IMR-90 (cell line): ENCODE data around the gene SPACA7. TPM values are rescaled to one million over a fixed set of nuclear protein-coding genes. Genes with fewer than 3 reads are reported as not detected.

Experiments used
- ATAC-seq: fragments of 200-7000 bp; cut with Tn5 transposase; 2 replicates; pipeline ENCODE4 v1.9.1; 2020; ENCODE audit warnings: low read depth, mild to moderate bottlenecking, moderate library complexity
- BruUV-seq: library from RNA; stranded (reverse); fragments of 400-500 nt; replicated peaks from 2 replicates; lab custom pipeline; 2021; lab: Mats Ljungman, UMichigan
- CTCF ChIA-PET: fragments of 300-600 bp; formaldehyde crosslinking; extraction: SDS; loops from one replicate; lab custom pipeline; 2021; ENCODE audit warnings: antibody characterized with exemption; lab: Yijun Ruan, JAX
- POLR2A ChIA-PET: fragments of 300-600 bp; sonication (Branson Sonifier 250); formaldehyde crosslinking; loops from one replicate; lab custom pipeline; 2022; ENCODE audit warnings: antibody characterized with exemption; ENCODE audit not compliant: unreplicated experiment; lab: Charles Lee
- DNase-seq: peaks from one replicate; pipeline ENCODE4 v3.0.0; 2013
- H2AFZ ChIP-seq: replicated peaks from 2 replicates; pipeline ENCODE3; 2013; ENCODE audit warnings: low read length, mild to moderate bottlenecking; ENCODE audit not compliant: poor library complexity
- H2AK5ac ChIP-seq: 2 replicates; pipeline ENCODE4 v1.6.1; 2013; ENCODE audit warnings: low read depth, low read length, inconsistent platforms
- H2AK9ac ChIP-seq: replicated peaks from 2 replicates; pipeline ENCODE3; 2013; ENCODE audit warnings: mild to moderate bottlenecking, low read depth, low read length, moderate library complexity; ENCODE audit not compliant: poor library complexity
- H2BK120ac ChIP-seq: 2 replicates; pipeline ENCODE4 v1.6.1; 2013; ENCODE audit warnings: low read depth, low read length, inconsistent platforms
- H2BK15ac ChIP-seq: 3 replicates; pipeline ENCODE4 v1.6.1; 2013; ENCODE audit warnings: low read depth, low read length, inconsistent platforms
- H2BK20ac ChIP-seq: 2 replicates; pipeline ENCODE4 v1.6.1; 2013; ENCODE audit warnings: low read depth, mild to moderate bottlenecking, inconsistent platforms, low read length, moderate library complexity
- H2BK5ac ChIP-seq: 2 replicates; pipeline ENCODE4 v1.6.1; 2013; ENCODE audit warnings: mild to moderate bottlenecking, low read depth, low read length, inconsistent platforms; ENCODE audit not compliant: poor library complexity, severe bottlenecking
- H3K14ac ChIP-seq: replicated peaks from 2 replicates; pipeline ENCODE4 v1.6.1; 2013; ENCODE audit warnings: low read depth, low read length, inconsistent platforms
- H3K18ac ChIP-seq: 2 replicates; pipeline ENCODE4 v1.6.1; 2013; ENCODE audit warnings: low read depth, low read length, control low read depth
- H3K23ac ChIP-seq: 2 replicates; pipeline ENCODE4 v1.6.1; 2013; ENCODE audit warnings: low read depth, low read length, inconsistent platforms
- H3K27ac ChIP-seq: 2 replicates; pipeline ENCODE4 v1.5.1; 2013; ENCODE audit warnings: mild to moderate bottlenecking, control low read depth, low read length; ENCODE audit not compliant: insufficient read depth
- H3K27me3 ChIP-seq: 2 replicates; pipeline ENCODE4 v1.6.1; 2013; ENCODE audit warnings: low read length; ENCODE audit not compliant: control insufficient read depth, insufficient read depth
- H3K36me3 ChIP-seq: 2 replicates; pipeline ENCODE4 v1.6.1; 2013; ENCODE audit warnings: low read length, mixed read lengths; ENCODE audit not compliant: control insufficient read depth, insufficient read depth
- H3K4ac ChIP-seq: 2 replicates; pipeline ENCODE4 v1.6.1; 2013; ENCODE audit warnings: low read depth, low read length, inconsistent platforms
- H3K4me1 ChIP-seq: 2 replicates; pipeline ENCODE4 v1.6.1; 2013; ENCODE audit warnings: low read length, mixed read lengths; ENCODE audit not compliant: control insufficient read depth, insufficient read depth
- H3K4me2 ChIP-seq: 2 replicates; pipeline ENCODE4 v1.6.1; 2013; ENCODE audit warnings: low read depth, mild to moderate bottlenecking, control low read depth, low read length, moderate library complexity
- H3K4me3 ChIP-seq: 2 replicates; pipeline ENCODE4 v1.5.1; 2013; ENCODE audit warnings: low read depth, mild to moderate bottlenecking, control low read depth, low read length, moderate library complexity; ENCODE audit not compliant: insufficient read depth
- H3K56ac ChIP-seq: 2 replicates; pipeline ENCODE4 v1.6.1; 2013; ENCODE audit warnings: low read length, inconsistent platforms; ENCODE audit not compliant: insufficient read depth; ENCODE audit errors: extremely low read depth
- H3K79me1 ChIP-seq, 2 experiments: 2 replicates each; pipeline ENCODE4 v1.6.1; 2013; ENCODE audit warnings: low read length in 2 of 2, inconsistent platforms in 1 of 2, low read depth in 1 of 2
- H3K9ac ChIP-seq: 2 replicates; pipeline ENCODE4 v1.6.1; 2013; ENCODE audit warnings: low read depth, low read length, control low read depth
- H3K9me1 ChIP-seq: 2 replicates; pipeline ENCODE4 v1.6.1; 2013; ENCODE audit warnings: low read length, inconsistent platforms; ENCODE audit not compliant: insufficient read depth
- H3K9me3 ChIP-seq: 2 replicates; pipeline ENCODE4 v1.6.1; 2013; ENCODE audit warnings: low read length; ENCODE audit not compliant: control insufficient read depth, insufficient read depth
- H4K20me1 ChIP-seq: 2 replicates; pipeline ENCODE4 v1.6.1; 2013; ENCODE audit warnings: low read length, inconsistent platforms; ENCODE audit not compliant: insufficient read depth
- H4K5ac ChIP-seq: 2 replicates; pipeline ENCODE4 v1.6.1; 2013; ENCODE audit warnings: mild to moderate bottlenecking, low read depth, low read length, control low read depth
- H4K8ac ChIP-seq, 2 experiments: 2 replicates each; pipeline ENCODE4 v1.6.1; 2013; ENCODE audit warnings: low read depth in 2 of 2, low read length in 2 of 2, control low read depth in 1 of 2, inconsistent platforms in 1 of 2
- H4K91ac ChIP-seq: 2 replicates; pipeline ENCODE4 v1.6.1; 2013; ENCODE audit warnings: low read depth, low read length, inconsistent platforms; ENCODE audit not compliant: insufficient read depth
- BHLHE40 ChIP-seq: fragments of 150-350 bp; IDR thresholded peaks from 2 replicates; pipeline ENCODE4 v1.6.1; 2016; ENCODE audit warnings: mild to moderate bottlenecking, low read depth, low read length
- CEBPB ChIP-seq: IDR thresholded peaks from 2 replicates; pipeline ENCODE4 v1.6.1; 2012; ENCODE audit warnings: low read depth, low read length, improper control_type of control experiment
- CHD1 ChIP-seq: IDR thresholded peaks from 2 replicates; pipeline ENCODE4 v1.6.1; 2012; ENCODE audit warnings: low read depth, low read length, improper control_type of control experiment
- CTCF ChIP-seq: conservative IDR thresholded peaks from 2 replicates; pipeline ENCODE4 v1.5.1; 2012; ENCODE audit warnings: mild to moderate bottlenecking, low read depth, low read length, improper control_type of control experiment
- ELK1 ChIP-seq: fragments of 150-350 bp; IDR thresholded peaks from 2 replicates; pipeline ENCODE4 v1.6.1; 2016; ENCODE audit warnings: low read depth, mild to moderate bottlenecking, low read length, moderate library complexity, borderline replicate concordance
- FOS ChIP-seq: fragments of 150-350 bp; IDR thresholded peaks from 2 replicates; pipeline ENCODE4 v1.6.1; 2016; ENCODE audit warnings: low read depth, low read length
- MAFK ChIP-seq: IDR thresholded peaks from 2 replicates; pipeline ENCODE4 v1.6.1; 2012; ENCODE audit warnings: low read depth, low read length, improper control_type of control experiment
- MAZ ChIP-seq: IDR thresholded peaks from 2 replicates; pipeline ENCODE4 v1.6.1; 2012; ENCODE audit warnings: low read depth, mild to moderate bottlenecking, low read length, improper control_type of control experiment, moderate library complexity, borderline replicate concordance
- MXI1 ChIP-seq: IDR thresholded peaks from 2 replicates; pipeline ENCODE4 v1.6.1; 2012; ENCODE audit warnings: low read depth, mild to moderate bottlenecking, low read length, moderate library complexity, borderline replicate concordance
- NFE2L2 ChIP-seq: fragments of 150-350 bp; IDR thresholded peaks from 2 replicates; pipeline ENCODE4 v1.6.1; 2016; ENCODE audit warnings: low read depth, mild to moderate bottlenecking, low read length
- POLR2A ChIP-seq: IDR thresholded peaks from 2 replicates; pipeline ENCODE4 v1.6.1; 2012; ENCODE audit warnings: mild to moderate bottlenecking, low read depth, low read length
- RAD21 ChIP-seq: IDR thresholded peaks from 2 replicates; pipeline ENCODE4 v1.6.1; 2012; ENCODE audit warnings: low read length, improper control_type of control experiment
- RCOR1 ChIP-seq: IDR thresholded peaks from 2 replicates; pipeline ENCODE4 v1.6.1; 2012; ENCODE audit warnings: mild to moderate bottlenecking, low read length, improper control_type of control experiment; ENCODE audit not compliant: insufficient replicate concordance
- RFX5 ChIP-seq: IDR thresholded peaks from 2 replicates; pipeline ENCODE4 v1.8.0; 2012; ENCODE audit warnings: low read depth, mild to moderate bottlenecking, low read length, moderate library complexity
- SMC3 ChIP-seq: fragments of 150-350 bp; IDR thresholded peaks from 2 replicates; pipeline ENCODE4 v1.6.1; 2016; ENCODE audit warnings: low read depth, mild to moderate bottlenecking, antibody characterized with exemption, low read length, moderate library complexity
- USF2 ChIP-seq: fragments of 150-350 bp; IDR thresholded peaks from 2 replicates; pipeline ENCODE4 v1.6.1; 2017; ENCODE audit warnings: mild to moderate bottlenecking, antibody characterized with exemption, low read length, low read depth
- WGBS, 2 experiments: methylation state at CpG; one replicate each; pipeline versions ENCODE4 v1.1.5 to v1.1.7; 2013; ENCODE audit warnings: missing lambda C conversion rate in 2 of 2; ENCODE audit not compliant: insufficient read length in 1 of 2; ENCODE audit errors: extremely low coverage in 2 of 2; 5-methylcytosine and 5-hydroxymethylcytosine counted together
- dilution Hi-C: fragments of 300-500 bp; cut with HindIII; formaldehyde crosslinking; loops from one replicate; pipeline ENCODE4 v1.14.3; 2018; ENCODE audit warnings: low sequenced_read_pairs; ENCODE audit not compliant: unreplicated experiment
- in situ Hi-C: fragments of 300-500 bp; cut with MboI; formaldehyde crosslinking; loops from 3 replicates; pipeline ENCODE4 v1.14.3; 2019; ENCODE audit warnings: low sequenced_read_pairs, inconsistent platforms, mixed read lengths
- intact Hi-C: fragments of 100-400 bp; cut with micrococcal nuclease; formaldehyde crosslinking; loops from 2 replicates; pipeline ENCODE4 v1.10.0; 2022
- polyA plus RNA-seq, 3 experiments: library from polyadenylated mRNA; depleted of rRNA; stranded (reverse); fragments of >200 nt; gene quantifications; 2 replicates each; pipeline ENCODE4 v1.2.3, GENCODE V29; 2012; ENCODE audit warnings: low replicate concordance in 1 of 3
- total RNA-seq: library from RNA; depleted of rRNA; stranded (reverse); fragments of >200 nt; gene quantifications from 2 replicates; pipeline ENCODE4 v1.2.3, GENCODE V29; 2012

Gene SPACA7
- total and polyA plus RNA-seq, 2 of the 4 experiments (the other 2 are of a cell fraction): not detected

- Histone ChIP-seq H4K8ac (no peak overlapping the region), H3K18ac (no peak overlapping the region), H2AK9ac (no peak overlapping the region), H3K4me1 (no peaks in the 10 kb centered on the region), H2AFZ (no peak overlapping the region), H3K23ac (no peak overlapping the region), H4K20me1 (no peaks in the 10 kb centered on the region), H3K56ac (no peak overlapping the region), H2BK15ac (no peak overlapping the region), H3K79me1 (no peaks in the 10 kb centered on the region), H3K9ac (no peak overlapping the region), H4K5ac (no peak overlapping the region), H3K36me3 (no peaks in the 10 kb centered on the region), H2BK5ac (no peak overlapping the region), H2BK120ac (no peak overlapping the region), H3K4me2 (no peak overlapping the region), H4K91ac (no peak overlapping the region), H3K4ac (no peak overlapping the region), H3K27ac (no peak overlapping the region), H3K4me3 (no peak overlapping the region), H3K9me1 (no peaks in the 10 kb centered on the region), H2BK20ac (no peak overlapping the region), H2AK5ac (no peak overlapping the region), H3K14ac (no peak overlapping the region), H3K27me3 (no peaks in the 10 kb centered on the region; the same call in 1 of the 2 replicates), H3K9me3 (no peaks in the 10 kb centered on the region; the same call in 1 of the 2 replicates)
- ATAC-seq: no peak
- intact Hi-C loops (loop anchor here (10.0 kb wide), 1 partner anchor 1491 kb away; no protein-coding TSS in a partner anchor), dilution Hi-C loops (no loop called here), in situ Hi-C loops (no loop called here)
- CTCF ChIA-PET: no interaction called here
- no peak for DNase-seq
- BruUV-seq: no TSS peak
- POLR2A ChIA-PET: no interaction called here
- 61% methylated on average over 3 of the region's 9 CpGs; no CpG with 5 or more reads in 1 of the 2 experiments for WGBS, 2 experiments
- TF ChIP-seq POLR2A: no peak
- TF ChIP-seq CEBPB: no peak
- no peak for TF ChIP-seq RFX5
- no peak for TF ChIP-seq CTCF
- TF ChIP-seq FOS: no peak
- TF ChIP-seq RCOR1: no peak
- TF ChIP-seq NFE2L2: no peak
- TF ChIP-seq RAD21: no peak
- TF ChIP-seq BHLHE40: no peak
- TF ChIP-seq MXI1: no peak
- no peak for TF ChIP-seq ELK1
- TF ChIP-seq MAZ: no peak
- TF ChIP-seq MAFK: no peak
- TF ChIP-seq CHD1: no peak
- no peak for TF ChIP-seq USF2
- no peak for TF ChIP-seq SMC3
Observed at GRCh38 chr13:112435973-112436372, 59.8 kb downstream of the SPACA7 start.
